Femur (tissue), 1 donor: Measurements from ENCODE around the gene FRMD4A.

Experiments
- DNase-seq: peaks from one replicate; pipeline ENCODE4 v3.0.0-alpha.2; 2017

The FRMD4A gene

GRCh38 chr10:14040787-14041631 is 289.7 kb downstream of the FRMD4A start:
- no peak for DNase-seq

- DNase-seq, result no peak
Measured at GRCh38 chr10:14039968-14040668, 290.6 kb downstream of the FRMD4A start.

DNA sequence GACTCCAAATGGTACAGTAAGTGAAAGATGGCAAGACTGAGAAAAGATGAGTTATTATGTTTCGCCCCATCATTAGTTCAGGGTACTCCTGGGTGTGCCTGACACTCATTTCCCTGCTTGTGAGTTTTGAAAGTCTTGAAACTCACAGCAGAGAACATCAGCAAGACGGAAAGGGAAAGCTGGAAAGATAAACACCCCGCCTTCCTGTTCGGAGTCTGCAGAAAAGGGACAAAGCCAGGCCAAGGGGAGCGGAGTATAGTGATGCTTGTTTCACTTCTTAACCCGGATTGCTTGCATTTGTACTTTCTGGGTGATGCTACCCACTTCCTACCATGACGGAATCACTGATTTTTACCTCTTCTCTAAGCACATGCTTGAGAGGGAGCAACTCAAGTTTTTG is 294.5 kb downstream of the FRMD4A start:
- no peak for DNase-seq

DNA sequence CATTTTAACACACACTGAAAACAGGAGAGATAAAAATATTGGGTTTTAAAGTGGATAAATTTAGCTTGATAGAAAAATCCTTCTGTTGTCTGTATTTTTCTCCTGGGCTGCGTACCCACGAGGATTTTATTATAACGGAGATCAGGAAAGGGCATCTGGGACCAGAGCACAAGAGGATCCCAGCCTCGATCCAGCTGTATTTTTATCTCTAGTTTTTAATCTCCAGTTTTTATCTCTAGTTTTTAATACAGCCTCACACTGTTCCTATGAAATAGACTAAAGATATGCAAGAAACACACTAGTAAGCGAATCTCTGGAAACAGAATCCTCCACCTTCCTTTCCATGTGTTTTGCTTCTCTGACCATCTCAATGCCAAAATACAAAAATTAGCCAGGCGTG is 295.2 kb downstream of the FRMD4A start:
- no peak for DNase-seq

DNA sequence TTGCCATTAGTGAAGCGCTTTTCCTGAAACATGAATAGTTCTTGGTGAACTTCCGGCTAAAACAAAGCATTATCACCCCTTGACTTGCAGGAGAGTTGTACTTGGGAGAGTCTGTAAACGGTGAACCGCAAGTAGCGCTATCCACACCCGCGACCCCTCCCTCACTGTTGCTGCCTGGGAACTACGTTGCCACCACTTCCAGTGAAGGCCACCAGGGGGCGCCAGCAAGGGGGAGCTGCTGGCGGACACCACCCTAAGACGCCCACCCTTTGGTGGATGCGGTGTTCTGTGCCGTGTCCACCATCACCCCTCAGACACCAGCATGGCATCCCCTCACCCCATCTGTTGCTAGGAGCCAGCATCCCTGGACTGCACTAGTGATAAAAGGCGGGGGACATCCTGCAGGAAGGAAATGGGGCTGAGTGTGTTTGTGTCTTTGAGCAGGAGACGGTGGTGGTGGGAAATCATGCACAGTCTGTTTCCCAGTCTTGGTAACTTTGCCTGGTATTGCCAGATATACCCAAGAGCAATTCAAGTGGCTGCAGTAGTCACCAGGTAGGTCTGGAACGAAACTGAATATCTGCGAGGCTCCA is 298.2 kb downstream of the FRMD4A start:
- DNase-seq, result peak; percentile 31

DNA sequence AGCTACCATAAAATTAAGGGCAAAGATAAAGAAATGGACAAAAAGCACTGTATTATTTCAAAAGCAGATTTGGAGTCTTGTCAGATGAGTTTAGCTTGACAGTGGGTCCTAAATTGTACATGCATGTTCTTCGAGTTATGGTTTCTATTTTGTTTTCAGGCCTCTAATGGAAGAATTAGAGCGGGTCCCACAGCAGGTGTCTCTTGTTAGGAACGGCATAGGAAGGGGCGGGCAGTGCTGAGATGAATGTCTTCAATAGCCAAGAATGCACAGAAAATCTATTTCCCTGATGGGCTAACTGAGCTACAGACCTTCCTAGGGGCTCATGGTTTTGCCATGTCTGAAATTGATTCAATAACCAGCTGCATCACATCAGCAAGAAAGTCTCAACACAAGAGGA is 304.4 kb downstream of the FRMD4A start:
- DNase-seq, result no peak

DNA sequence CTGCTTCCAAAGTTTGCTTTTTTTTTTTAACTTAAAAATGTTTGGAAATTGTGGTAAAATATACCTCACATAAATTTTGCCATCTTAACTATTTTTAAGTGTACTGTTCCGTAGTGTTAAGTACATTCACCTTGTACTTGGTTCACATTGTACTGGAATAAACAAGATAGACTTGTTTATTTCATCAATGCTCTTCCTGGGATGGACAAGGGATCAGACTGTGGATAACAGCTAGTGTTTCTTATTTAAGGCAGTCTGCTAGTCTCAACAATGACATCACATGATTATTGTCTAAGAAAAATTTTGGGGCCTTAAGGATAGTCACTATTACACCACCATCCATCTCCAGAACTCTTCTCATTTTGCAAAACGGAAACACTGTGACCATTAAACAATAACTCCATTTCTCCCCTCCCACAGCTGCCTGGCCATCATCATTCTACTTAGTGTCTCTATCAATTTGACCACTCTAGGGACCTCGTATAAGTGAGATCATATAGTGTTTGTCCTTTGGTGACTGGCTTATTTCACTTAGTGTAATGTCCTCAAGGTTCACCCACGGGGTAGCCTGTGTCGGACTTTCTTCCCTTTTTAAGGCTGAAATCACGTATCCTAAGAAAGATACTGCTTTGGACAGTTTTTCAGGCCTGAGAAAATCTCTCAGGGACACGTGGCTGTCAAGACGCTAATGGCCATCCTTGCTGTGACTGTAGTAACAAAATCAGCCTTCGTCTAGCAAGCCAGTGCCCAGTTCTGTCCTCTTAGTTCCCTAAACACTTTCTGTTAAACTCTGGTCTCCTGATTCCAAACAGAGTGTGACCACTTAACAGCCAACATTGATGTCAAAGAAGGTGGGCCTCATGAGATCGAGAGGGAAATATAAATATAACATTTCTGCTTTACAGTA is 305.2 kb downstream of the FRMD4A start:
- DNase-seq, result no peak

DNA sequence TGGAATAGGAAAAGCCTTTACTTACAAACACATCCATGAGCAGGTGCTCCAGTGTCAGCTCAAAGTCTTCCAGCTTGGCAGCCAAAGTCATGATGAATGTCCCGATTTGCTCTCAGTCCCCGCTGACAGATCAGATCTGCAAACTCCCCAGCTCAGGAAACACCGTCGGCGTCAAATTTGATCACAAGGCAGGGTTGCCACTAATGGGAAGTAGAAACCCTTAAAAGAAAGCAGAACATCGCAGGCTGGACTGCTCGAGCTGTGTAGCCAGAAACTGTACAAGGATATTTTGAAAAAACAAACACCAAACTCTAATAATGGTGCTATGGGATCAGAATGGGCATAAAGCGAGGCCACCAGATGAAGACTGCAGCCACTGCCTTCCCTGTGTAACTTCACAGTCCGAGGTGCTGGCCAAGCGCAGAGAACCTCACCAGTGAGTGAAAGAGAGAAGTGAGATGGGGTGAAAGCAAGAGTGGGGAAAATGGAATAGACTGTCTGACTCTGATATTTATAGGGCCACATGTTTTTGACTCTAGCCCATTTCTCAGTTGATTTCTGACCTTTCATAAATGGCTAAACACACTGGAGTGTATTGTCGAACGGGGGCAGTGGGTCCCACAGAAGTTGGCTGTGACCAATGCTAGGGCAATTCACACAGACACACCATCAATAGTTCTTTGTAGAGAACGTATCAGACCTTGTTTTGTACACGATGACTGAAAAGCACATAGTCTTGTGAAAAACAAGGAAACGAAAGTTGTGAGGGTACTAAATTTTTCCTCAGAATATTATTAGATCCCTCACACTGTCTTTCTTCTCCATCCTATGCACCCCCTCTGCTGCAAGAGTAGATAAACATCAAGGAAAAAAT is 306.2 kb downstream of the FRMD4A start:
- DNase-seq, result no peak

DNA sequence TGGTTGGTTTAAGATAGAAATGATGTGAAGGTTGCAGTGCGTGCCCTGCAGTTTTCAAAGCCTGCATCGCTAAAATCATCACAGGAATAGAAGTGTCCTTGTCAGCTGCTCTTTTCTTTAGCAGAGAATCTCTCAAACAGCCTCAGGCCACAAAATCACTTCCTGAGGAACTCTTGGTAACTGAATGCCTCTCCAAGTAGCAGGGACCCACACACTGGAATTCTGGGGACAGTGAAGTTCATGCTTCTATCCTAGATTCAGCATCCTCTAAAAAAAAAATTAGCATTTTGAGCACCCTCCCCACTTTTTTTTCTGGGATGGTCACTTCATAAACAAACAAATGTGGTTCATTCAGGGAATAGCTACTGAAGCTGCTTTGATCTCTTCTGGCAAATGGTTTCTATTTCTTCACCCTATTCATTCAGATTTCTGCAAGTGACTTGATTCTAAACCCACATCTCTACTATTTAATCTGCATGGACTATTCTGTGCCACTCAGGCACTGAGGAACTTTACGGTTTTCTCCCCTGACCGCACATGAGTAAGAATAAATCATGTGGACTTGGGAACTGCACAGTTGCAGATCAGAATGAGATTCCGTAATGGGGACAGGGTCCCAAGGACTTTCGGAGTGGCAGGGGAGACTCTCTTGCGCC is 306.9 kb downstream of the FRMD4A start:
- DNase-seq, result no peak

- peak; percentile 59 for DNase-seq
Measured at GRCh38 chr10:14022954-14023672, 307.6 kb downstream of the FRMD4A start.

DNA sequence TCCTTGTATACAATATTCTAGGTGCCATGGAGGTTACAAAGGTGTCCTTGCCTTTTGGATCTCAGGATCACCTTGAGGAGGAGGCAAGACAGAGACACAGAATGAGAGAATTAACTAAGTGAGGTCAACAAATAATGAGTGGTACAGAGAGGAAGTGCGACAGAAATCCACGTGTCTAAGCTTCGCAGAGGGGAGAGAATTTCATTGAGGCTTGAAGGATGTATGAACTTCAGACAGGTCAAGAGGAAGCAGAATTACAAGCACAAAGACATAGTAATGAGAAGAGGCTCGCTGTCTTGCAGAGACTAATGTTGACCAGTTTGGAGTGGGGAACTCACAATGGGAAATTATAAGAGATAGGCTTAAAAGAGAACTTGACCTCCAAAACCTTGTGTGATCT is 308.7 kb downstream of the FRMD4A start:
- no peak for DNase-seq

DNA sequence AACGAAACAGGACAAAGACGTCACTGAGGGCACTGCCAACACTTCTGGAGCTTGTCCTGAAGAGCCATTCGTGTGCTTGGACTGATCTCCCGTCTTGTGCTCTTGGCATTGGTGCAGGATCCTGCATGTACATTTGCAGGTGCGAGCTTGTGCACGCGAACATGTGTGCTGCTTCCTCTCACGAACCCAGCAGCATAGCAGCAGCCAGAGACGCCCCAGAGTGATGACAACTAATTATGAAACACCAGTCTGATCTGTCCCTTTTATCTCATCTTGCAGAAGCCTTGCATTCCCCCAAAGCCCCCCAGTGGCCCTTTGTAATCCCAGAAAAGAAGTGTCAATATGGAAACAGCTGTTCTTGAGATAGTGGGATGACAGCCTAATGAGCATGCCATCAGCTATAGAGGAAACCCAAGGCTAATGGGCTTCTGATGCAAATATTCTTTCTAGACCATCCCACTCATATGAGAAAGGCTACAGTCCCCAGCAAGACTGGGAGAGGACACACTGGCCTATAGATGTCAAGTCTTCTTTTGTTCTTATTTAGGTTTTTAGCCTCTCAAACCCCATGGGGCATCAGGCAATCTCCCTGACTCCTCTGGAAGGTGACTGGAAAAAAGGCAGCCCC is 310.6 kb downstream of the FRMD4A start:
- DNase-seq, result no peak

DNA sequence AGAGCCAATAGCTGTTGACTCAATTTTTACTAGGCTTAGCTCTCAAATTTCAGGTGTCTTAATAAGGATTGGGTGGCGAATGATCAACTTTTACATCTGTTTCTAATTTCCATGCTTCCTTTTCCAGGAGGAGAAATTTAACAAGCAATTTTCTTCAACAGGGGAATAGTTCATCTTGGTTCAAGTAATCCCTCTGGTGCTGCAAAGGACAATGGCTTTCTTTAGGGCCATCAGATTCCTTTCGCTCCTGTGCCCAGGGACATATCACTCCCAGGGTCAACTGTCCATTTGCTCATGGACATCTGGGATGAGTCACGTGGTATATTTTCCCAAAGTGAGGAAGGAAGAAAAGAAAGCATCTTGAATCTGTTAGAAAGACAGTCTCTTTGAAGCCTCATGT is 313.3 kb downstream of the FRMD4A start:
- no peak for DNase-seq

- DNase-seq, result no peak
Measured at GRCh38 chr10:14016931-14017333, 313.8 kb downstream of the FRMD4A start.

DNA sequence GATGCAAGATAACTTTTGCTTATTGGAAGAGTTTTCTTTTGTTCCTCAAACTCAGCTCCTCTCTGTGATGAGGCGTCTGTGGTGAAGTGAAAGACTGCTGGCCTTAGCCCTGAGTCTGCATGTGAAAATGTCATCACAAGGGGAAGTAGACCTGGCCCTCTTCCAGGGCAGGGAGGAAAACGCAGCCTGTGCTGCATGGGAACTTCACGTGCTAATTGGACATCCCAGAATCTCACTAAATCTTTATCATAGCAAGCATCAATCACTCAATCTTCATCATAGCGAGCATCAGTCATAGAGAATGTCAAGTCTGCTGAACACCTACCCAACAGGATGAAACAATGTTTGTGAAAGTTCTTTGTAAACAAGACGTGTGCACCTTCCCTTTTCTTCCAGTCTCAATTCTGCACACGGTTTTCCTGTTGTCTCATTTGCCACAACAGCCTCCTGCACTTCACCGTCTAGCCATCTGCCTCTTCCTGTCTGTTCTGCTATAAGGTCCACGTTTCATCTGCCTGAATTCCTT is 314.6 kb downstream of the FRMD4A start:
- peak; percentile 68 for DNase-seq

DNA sequence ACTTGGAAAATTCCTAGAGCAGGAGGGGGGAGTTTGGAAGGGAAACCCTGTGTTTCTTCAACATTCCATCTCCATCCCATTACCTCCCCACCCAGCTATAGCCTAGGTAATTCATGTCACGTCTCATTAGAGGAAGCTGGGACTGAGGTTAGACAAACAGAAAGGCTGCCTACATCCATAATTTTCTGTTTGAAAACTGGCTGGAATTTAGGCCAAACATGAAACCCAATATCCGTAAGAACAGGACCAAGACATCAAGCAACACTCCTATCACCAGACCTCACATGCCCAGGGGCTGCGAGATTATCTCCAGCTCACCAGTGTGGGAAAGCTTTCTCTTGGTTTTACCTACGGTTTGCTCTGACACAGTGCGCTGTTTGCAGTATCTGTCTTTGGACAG is 316.3 kb downstream of the FRMD4A start:
- no peak for DNase-seq

DNA sequence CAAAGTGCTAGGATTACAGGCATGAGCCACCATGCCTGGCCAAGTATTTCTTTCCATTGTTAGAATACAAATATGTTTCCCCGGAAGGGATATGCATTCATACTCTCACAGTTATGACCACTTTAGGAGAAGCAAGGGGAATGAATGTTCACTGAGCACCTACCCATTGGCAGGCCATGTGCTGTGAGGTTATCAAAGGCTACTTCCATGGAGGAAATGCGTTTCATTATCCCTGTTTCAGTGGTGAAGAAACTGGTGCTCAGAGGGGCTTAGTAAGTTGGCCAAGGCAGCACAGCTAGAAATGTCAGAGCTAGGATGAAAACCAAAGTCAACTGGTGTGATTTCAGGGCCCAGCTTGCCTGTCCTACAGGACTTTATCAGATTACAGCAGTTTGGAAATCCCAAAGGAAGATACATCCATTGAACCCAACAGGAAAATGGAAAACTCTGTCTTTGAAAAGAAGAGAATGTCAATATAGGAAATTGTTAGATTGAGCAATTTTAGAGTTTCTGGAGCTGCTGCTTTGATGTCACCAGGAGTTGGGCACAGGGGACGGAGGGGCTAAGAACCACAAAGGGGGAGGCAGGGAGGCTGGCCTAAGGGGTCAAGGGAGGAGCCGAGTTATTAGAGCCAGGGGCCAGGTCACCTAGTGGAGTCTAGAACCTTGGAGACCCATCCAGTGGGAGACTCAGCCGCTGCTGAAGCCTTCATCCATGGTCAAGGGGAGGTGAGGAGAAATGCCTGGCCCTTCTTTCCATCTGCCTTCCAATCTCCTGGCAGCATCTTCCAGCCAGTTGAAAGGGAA is 319.8 kb downstream of the FRMD4A start:
- no peak for DNase-seq

GRCh38 chr10:14010101-14010558 is 320.6 kb downstream of the FRMD4A start:
- DNase-seq, result peak; percentile 70
